Smooth muscle cell (in vitro differentiated cells): Measurements from ENCODE around the gene MAL. TPM values are rescaled to one million over a fixed set of nuclear protein-coding genes. Genes with fewer than 3 reads are reported as not detected.

Experiments
- DNase-seq: peaks from one replicate; lab custom pipeline; 2025; ENCODE audit not compliant: unreplicated experiment; lab: John Stamatoyannopoulos, UW
- H2AFZ ChIP-seq: fragments of 200-600 bp; sonication (generic); 2 replicates; pipeline ENCODE4 v1.6.0; 2016; ENCODE audit warnings: antibody characterized with exemption, low read depth, mild to moderate bottlenecking
- H3F3A ChIP-seq: fragments of 200-600 bp; sonication (generic); 2 replicates; pipeline ENCODE4 v1.6.0; 2017; ENCODE audit warnings: antibody characterized with exemption, low read depth
- H3K27ac ChIP-seq: fragments of 200-600 bp; sonication (generic); 2 replicates; pipeline ENCODE4 v1.5.1; 2016; ENCODE audit warnings: low read depth, mild to moderate bottlenecking
- H3K27me3 ChIP-seq: fragments of 200-600 bp; sonication (generic); 2 replicates; pipeline ENCODE4 v1.6.1; 2016; ENCODE audit warnings: low read depth, mild to moderate bottlenecking
- H3K36me3 ChIP-seq: fragments of 200-600 bp; sonication (generic); 2 replicates; pipeline ENCODE4 v1.5.1; 2016; ENCODE audit warnings: low read depth
- H3K4me1 ChIP-seq: fragments of 200-600 bp; sonication (generic); 2 replicates; pipeline ENCODE4 v1.5.1; 2016; ENCODE audit warnings: low read depth
- H3K4me2 ChIP-seq: fragments of 200-600 bp; sonication (generic); 2 replicates; pipeline ENCODE4 v1.6.0; 2016; ENCODE audit warnings: mild to moderate bottlenecking
- H3K4me3 ChIP-seq: fragments of 200-600 bp; sonication (generic); 2 replicates; pipeline ENCODE4 v1.5.1; 2016; ENCODE audit warnings: mild to moderate bottlenecking
- H3K79me2 ChIP-seq: fragments of 200-600 bp; sonication (generic); 2 replicates; pipeline ENCODE4 v1.6.0; 2016; ENCODE audit warnings: low read depth, mild to moderate bottlenecking
- H3K9ac ChIP-seq: fragments of 200-600 bp; sonication (generic); 2 replicates; pipeline ENCODE4 v1.6.0; 2016; ENCODE audit warnings: low read depth
- H3K9me3 ChIP-seq: fragments of 200-600 bp; sonication (generic); replicated peaks from 2 replicates; pipeline ENCODE4 v1.5.1; 2016; ENCODE audit warnings: low read depth
- H4K20me1 ChIP-seq: fragments of 200-600 bp; sonication (generic); 2 replicates; pipeline ENCODE4 v1.6.0; 2016; ENCODE audit warnings: low read depth
- CTCF ChIP-seq: fragments of 200-600 bp; sonication (generic); IDR thresholded peaks from 2 replicates; pipeline ENCODE4 v1.5.1; 2017; ENCODE audit warnings: borderline replicate concordance, mild to moderate bottlenecking, antibody characterized with exemption; ENCODE audit not compliant: insufficient read depth, poor library complexity, severe bottlenecking
- WGBS: methylation state at CpG from one replicate; pipeline ENCODE4 v1.1.7; 2016; ENCODE audit warnings: low lambda C conversion rate; 5-methylcytosine and 5-hydroxymethylcytosine counted together
- polyA plus RNA-seq: library from polyadenylated mRNA; unstranded; fragments of >200 nt; fragmentation: Nextera tagmentation; extraction: Ambion mirVana; gene quantifications from 2 replicates; pipeline ENCODE4 v1.2.1, GENCODE V29; 2016
- total RNA-seq: library from RNA; depleted of rRNA; stranded (reverse); fragments of >200 nt; gene quantifications from 2 replicates; pipeline ENCODE4 v1.2.3, GENCODE V29; 2014

MAL gene
- total and polyA plus RNA-seq, 2 experiments from 2014 or later = not detected

GRCh38 chr2:95048825-95049682, 23.5 kb downstream of the MAL start:
- Histone ChIP-seq H3K36me3 (no peaks in the 10 kb centered on the region), H3K4me3 (no peak overlapping the region), H3K79me2 (no peaks in the 10 kb centered on the region), H3K27me3 (no peaks in the 10 kb centered on the region), H3K27ac (no peak overlapping the region), H3K4me1 (no peaks in the 10 kb centered on the region), H2AFZ (no peak overlapping the region), H3K9me3 (no peaks in the 10 kb centered on the region), H3K4me2 (no peak overlapping the region), H3K9ac (no peak overlapping the region), H4K20me1 (no peaks in the 10 kb centered on the region), H3F3A (no peaks in the 10 kb centered on the region)
- DNase-seq = no peak
- no peak for TF ChIP-seq CTCF
- WGBS = 72% methylated on average over 13 of the region's 15 CpGs

- Histone ChIP-seq H2AFZ (no peak overlapping the region), H4K20me1 (no peaks in the 10 kb centered on the region), H3K36me3 (no peaks in the 10 kb centered on the region), H3K9ac (no peak overlapping the region), H3F3A (no peaks in the 10 kb centered on the region), H3K9me3 (no peaks in the 10 kb centered on the region), H3K79me2 (no peaks in the 10 kb centered on the region), H3K4me1 (no peaks in the 10 kb centered on the region), H3K27me3 (no peaks in the 10 kb centered on the region), H3K27ac (no peak overlapping the region), H3K4me2 (no peak overlapping the region), H3K4me3 (no peak overlapping the region)
- DNase-seq = no peak
- no peak for TF ChIP-seq CTCF
- 87% methylated on average over 10 of the region's 10 CpGs for WGBS
These were observed 24.1 kb downstream of the MAL start for GRCh38 chr2:95049683-95049955.

GRCh38 chr2:95049961-95050360, 24.5 kb downstream of the MAL start:
- H2AFZ ChIP-seq = no peak overlapping the region
- no peak overlapping the region for H3K4me2 ChIP-seq
- H3K9ac ChIP-seq = no peak overlapping the region
- no peaks in the 10 kb centered on the region for H3K79me2 ChIP-seq
- 90% methylated on average over 6 of the region's 6 CpGs for WGBS
- no peaks in the 10 kb centered on the region for H3K9me3 ChIP-seq
- no peaks in the 10 kb centered on the region for H3K27me3 ChIP-seq
- no peak for TF ChIP-seq CTCF
- H3K27ac ChIP-seq = no peak overlapping the region
- H3K4me1 ChIP-seq = no peaks in the 10 kb centered on the region
- H3F3A ChIP-seq = no peaks in the 10 kb centered on the region
- no peaks in the 10 kb centered on the region for H4K20me1 ChIP-seq
- no peaks in the 10 kb centered on the region for H3K36me3 ChIP-seq
- H3K4me3 ChIP-seq = no peak overlapping the region
- no peak for DNase-seq
